KMS-11 (cell line): ENCODE data around the gene SMOC2.

Source experiments
- H2AFZ ChIP-seq: fragments of 200-600 bp; sonication (generic); 2 replicates; pipeline ENCODE4 v1.6.1; 2016; ENCODE audit warnings: antibody characterized with exemption, mixed run types, low read depth
- H3K27ac ChIP-seq: fragments of 200-600 bp; sonication (generic); 2 replicates; pipeline ENCODE4 v1.6.1; 2016; ENCODE audit warnings: mild to moderate bottlenecking, mixed run types
- H3K27me3 ChIP-seq: fragments of 200-600 bp; sonication (generic); 2 replicates; pipeline ENCODE4 v1.6.1; 2017; ENCODE audit warnings: mild to moderate bottlenecking, low read depth, mixed run types, moderate library complexity; ENCODE audit not compliant: insufficient read depth
- H3K36me3 ChIP-seq: fragments of 200-600 bp; sonication (generic); 2 replicates; pipeline ENCODE4 v1.6.1; 2017; ENCODE audit warnings: mild to moderate bottlenecking, mixed run types; ENCODE audit not compliant: insufficient read depth
- H3K4me1 ChIP-seq: fragments of 200-600 bp; sonication (generic); 2 replicates; pipeline ENCODE4 v1.6.1; 2016; ENCODE audit warnings: mild to moderate bottlenecking, low read depth, mixed run types; ENCODE audit not compliant: poor library complexity, severe bottlenecking
- H3K4me2 ChIP-seq: fragments of 200-600 bp; sonication (generic); 2 replicates; pipeline ENCODE4 v1.7.0; 2016; ENCODE audit warnings: mild to moderate bottlenecking, mixed run types
- H3K4me3 ChIP-seq: fragments of 200-600 bp; sonication (generic); IDR thresholded peaks from 2 replicates; pipeline ENCODE4 v1.6.1; 2017; ENCODE audit warnings: low read depth, low read length, mixed read lengths; ENCODE audit not compliant: insufficient read depth
- H3K79me2 ChIP-seq: fragments of 200-600 bp; sonication (generic); 2 replicates; pipeline ENCODE4 v1.6.1; 2016; ENCODE audit warnings: low read depth, mixed run types; ENCODE audit not compliant: insufficient read depth
- H3K9ac ChIP-seq: fragments of 200-600 bp; sonication (generic); 2 replicates; pipeline ENCODE4 v1.6.1; 2016; ENCODE audit warnings: mild to moderate bottlenecking, mixed run types
- H4K20me1 ChIP-seq: fragments of 200-600 bp; sonication (generic); 2 replicates; pipeline ENCODE4 v1.6.1; 2016; ENCODE audit warnings: mild to moderate bottlenecking, mixed run types; ENCODE audit not compliant: insufficient read depth
- TF ChIP-seq, protein P1 (sequence below): fragments of 200-600 bp; sonication (generic); conservative IDR thresholded peaks from 2 replicates; pipeline ENCODE4 v1.6.1; 2017; ENCODE audit warnings: low read depth, mild to moderate bottlenecking, antibody characterized with exemption, low read length, moderate library complexity, mixed read lengths

Gene SMOC2

DNA sequence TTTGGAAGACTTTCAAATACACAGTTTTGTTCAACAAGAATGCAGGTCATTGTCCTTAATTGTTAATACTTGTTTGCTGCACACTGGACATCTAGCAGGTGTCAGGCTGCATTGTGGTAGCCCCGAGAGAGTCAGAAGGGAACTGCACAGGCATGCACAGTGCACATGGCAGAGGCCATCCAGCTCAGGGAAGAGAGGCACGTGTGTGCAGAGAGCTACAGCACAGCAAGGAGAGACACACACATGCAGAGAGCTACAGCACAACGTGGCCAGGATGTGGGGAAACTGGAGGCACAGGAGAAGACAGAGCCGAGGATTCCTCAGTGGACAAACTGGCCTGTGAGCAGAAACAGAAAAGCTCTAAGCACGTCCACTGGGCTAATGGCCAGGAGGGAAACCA, 272.0 kb downstream of the SMOC2 start:
- Histone ChIP-seq H2AFZ (no peak overlapping the region), H3K4me3 (no peak overlapping the region), H3K4me1 (no peaks in the 10 kb centered on the region), H3K9ac (no peak overlapping the region), H3K4me2 (no peak overlapping the region), H3K27me3 (no peaks in the 10 kb centered on the region), H4K20me1 (no peaks in the 10 kb centered on the region), H3K36me3 (no peaks in the 10 kb centered on the region), H3K79me2 (no peaks in the 10 kb centered on the region), H3K27ac (no peak overlapping the region)
- TF ChIP-seq, protein P1, sequence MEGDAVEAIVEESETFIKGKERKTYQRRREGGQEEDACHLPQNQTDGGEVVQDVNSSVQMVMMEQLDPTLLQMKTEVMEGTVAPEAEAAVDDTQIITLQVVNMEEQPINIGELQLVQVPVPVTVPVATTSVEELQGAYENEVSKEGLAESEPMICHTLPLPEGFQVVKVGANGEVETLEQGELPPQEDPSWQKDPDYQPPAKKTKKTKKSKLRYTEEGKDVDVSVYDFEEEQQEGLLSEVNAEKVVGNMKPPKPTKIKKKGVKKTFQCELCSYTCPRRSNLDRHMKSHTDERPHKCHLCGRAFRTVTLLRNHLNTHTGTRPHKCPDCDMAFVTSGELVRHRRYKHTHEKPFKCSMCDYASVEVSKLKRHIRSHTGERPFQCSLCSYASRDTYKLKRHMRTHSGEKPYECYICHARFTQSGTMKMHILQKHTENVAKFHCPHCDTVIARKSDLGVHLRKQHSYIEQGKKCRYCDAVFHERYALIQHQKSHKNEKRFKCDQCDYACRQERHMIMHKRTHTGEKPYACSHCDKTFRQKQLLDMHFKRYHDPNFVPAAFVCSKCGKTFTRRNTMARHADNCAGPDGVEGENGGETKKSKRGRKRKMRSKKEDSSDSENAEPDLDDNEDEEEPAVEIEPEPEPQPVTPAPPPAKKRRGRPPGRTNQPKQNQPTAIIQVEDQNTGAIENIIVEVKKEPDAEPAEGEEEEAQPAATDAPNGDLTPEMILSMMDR = no peak

DNA sequence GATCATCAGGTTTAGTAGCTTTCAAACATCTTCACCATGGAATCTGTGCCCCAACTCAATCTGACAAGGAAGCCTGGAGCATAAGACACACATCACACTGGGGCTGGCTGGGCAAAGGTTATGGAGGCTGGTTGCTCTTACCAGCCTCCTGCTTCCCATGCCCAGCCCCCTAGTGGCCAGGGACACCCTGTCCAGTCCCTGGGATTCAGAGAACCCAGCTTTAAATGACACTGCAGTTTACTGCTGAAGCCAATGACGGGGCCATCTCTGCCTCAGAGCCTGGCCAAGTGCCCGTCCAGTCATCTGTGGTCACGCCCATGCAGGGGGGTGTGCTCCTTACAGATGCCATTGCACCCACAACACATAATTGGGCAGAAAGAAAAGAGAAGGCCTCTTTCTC, 272.9 kb downstream of the SMOC2 start:
- H3K4me2 ChIP-seq = no peak overlapping the region
- H3K36me3 ChIP-seq = no peaks in the 10 kb centered on the region
- no peak overlapping the region for H2AFZ ChIP-seq
- TF ChIP-seq, protein P1 = peak; percentile 25; the same call in 1 of the 2 replicates
- no peaks in the 10 kb centered on the region for H3K27me3 ChIP-seq
- no peaks in the 10 kb centered on the region for H3K79me2 ChIP-seq
- H3K4me3 ChIP-seq = no peak overlapping the region
- H3K9ac ChIP-seq = no peak overlapping the region
- no peaks in the 10 kb centered on the region for H4K20me1 ChIP-seq
- H3K4me1 ChIP-seq = no peaks in the 10 kb centered on the region
- H3K27ac ChIP-seq = no peak overlapping the region

DNA sequence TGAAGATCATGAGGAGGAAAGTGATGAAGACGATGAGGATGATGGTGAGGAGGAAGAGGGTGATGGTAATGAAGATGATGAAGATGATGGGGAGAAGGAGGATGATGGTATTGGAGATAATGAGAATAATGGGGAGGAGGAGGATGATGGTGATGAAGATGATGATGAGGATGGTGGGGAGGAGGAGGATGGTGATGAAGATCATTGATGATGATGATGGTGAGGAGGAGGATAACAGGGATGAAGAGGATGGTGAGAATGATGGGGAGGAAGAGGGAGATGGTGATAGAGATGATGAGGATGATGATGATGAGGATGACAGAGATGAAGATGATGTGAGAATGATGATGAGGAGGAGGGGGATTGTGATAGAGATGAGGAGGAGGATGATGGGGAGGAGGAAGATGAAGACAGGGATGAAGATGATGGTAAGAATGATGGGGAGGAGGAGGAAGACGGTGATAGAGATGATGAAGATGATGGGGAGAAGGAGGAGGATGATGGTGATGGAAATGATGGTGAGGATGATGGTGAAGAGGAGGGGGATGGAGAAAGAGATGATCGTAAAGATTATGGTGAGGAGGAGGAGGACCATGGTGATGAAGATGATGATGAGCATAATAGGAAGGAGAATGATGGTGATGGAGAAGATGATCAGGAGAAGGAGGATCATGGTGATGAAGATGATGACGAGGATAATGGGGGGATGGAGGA, 273.7 kb downstream of the SMOC2 start:
- Histone ChIP-seq H3K36me3 (no peaks in the 10 kb centered on the region), H3K4me3 (no peak overlapping the region), H3K9ac (no peak overlapping the region), H3K4me2 (no peak overlapping the region), H4K20me1 (no peaks in the 10 kb centered on the region), H3K27ac (no peak overlapping the region), H3K27me3 (no peaks in the 10 kb centered on the region), H3K4me1 (no peaks in the 10 kb centered on the region), H2AFZ (no peak overlapping the region), H3K79me2 (no peaks in the 10 kb centered on the region)
- TF ChIP-seq, protein P1 = no peak

DNA sequence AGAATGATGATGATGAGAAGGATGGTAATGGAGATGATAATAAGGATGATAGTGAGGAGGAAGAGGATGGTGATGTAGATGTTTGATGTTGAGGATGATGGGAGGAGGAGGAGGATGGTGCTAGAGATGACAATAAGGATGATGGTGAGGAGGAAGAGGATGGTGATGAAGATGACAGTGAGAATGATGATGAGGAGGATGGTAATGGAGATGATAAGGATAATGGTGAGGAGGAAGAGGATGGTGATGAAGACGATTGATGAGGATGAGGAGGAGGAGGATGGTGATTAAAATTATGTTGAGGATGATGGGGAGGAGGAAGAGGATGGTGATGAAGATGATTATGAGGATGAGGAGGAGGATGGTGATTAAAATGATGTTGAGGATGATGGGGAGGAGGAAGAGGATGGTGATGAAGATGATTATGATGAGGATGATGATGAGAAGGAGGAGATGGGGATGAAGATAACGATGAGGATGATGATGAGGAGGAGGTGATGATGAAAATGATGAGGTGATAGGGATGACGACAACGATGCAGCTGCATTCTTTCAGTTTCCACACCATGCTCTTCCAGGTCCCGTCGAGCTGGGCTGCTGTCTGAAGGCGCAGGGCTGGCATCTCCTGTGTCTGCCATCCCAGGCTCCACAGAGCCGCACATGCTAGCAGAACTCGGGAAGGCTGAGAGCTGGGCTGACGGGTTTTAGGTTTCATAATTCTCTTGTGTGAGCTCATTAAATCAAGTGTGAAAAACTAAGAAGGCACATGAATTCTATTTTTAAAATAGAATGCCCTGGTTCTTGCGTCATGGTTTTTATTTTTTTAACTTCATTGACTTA, 274.9 kb downstream of the SMOC2 start:
- TF ChIP-seq, protein P1 = no peak
- Histone ChIP-seq H3K4me1 (no peaks in the 10 kb centered on the region), H3K4me2 (no peak overlapping the region), H3K27me3 (no peaks in the 10 kb centered on the region), H2AFZ (no peak overlapping the region), H3K4me3 (no peak overlapping the region), H4K20me1 (no peaks in the 10 kb centered on the region), H3K27ac (no peak overlapping the region), H3K36me3 (no peaks in the 10 kb centered on the region), H3K9ac (no peak overlapping the region), H3K79me2 (no peaks in the 10 kb centered on the region)
